ENCODE measurements around the gene PVALEF.

DNA sequence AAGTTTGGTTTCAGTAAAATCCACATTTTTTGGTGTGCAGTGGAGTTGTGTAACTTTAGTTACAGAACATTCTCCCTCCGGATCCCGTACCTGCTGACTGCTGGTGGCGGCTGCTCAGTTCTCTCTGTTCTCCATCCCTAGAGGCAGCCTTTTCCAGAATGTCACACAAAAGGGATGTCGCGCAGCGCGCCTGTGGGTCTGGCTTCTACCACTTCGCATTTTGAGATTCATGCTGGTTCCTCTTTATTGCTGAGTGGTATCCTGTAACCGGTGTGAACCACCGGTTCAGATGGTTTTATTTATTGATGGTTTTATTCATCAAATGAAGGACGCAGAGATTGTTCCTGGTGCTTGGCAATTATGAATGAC, 58.4 kb downstream of the PVALEF start:
- TF ChIP-seq, protein P1, sequence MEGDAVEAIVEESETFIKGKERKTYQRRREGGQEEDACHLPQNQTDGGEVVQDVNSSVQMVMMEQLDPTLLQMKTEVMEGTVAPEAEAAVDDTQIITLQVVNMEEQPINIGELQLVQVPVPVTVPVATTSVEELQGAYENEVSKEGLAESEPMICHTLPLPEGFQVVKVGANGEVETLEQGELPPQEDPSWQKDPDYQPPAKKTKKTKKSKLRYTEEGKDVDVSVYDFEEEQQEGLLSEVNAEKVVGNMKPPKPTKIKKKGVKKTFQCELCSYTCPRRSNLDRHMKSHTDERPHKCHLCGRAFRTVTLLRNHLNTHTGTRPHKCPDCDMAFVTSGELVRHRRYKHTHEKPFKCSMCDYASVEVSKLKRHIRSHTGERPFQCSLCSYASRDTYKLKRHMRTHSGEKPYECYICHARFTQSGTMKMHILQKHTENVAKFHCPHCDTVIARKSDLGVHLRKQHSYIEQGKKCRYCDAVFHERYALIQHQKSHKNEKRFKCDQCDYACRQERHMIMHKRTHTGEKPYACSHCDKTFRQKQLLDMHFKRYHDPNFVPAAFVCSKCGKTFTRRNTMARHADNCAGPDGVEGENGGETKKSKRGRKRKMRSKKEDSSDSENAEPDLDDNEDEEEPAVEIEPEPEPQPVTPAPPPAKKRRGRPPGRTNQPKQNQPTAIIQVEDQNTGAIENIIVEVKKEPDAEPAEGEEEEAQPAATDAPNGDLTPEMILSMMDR (IDR thresholded peaks at IDR 0.05): no peak
- TF ChIP-seq POLR2A (IDR thresholded peaks at IDR 0.05) (no peak), EP300 (IDR thresholded peaks at IDR 0.05) (no peak)

Measured in gastroesophageal sphincter (tissue), 3 donors.